ENCODE results near the gene RAD51B.
A peak's percentile ranks its signal among the peaks of the same experiment; 100 is the strongest.

RAD51B gene

GRCh38 chr14:68401317-68401716, 581.7 kb downstream of the RAD51B start:
- DNase-seq (ENCODE audit: low spot score), result no peak
- Histone ChIP-seq H3K36me3 (ENCODE audit: low read depth) (no peaks in the 10 kb centered on the region), H3K27ac (ENCODE audit: poor library complexity, severe bottlenecking) (peak overlapping the region; percentile 87), H3K4me1 (ENCODE audit: insufficient read depth, poor library complexity, severe bottlenecking) (peaks cover 59% of the 10 kb centered on the region), H3K4me3 (ENCODE audit: severe bottlenecking) (no peak overlapping the region), H3K27me3 (ENCODE audit: insufficient read depth, poor library complexity, severe bottlenecking) (no peaks in the 10 kb centered on the region), H3K9me3 (ENCODE audit: severe bottlenecking) (no peaks in the 10 kb centered on the region)
- ATAC-seq (ENCODE audit: low read depth), result peak; percentile 83
- TF ChIP-seq CTCF (IDR thresholded peaks at IDR 0.05; ENCODE audit: poor library complexity, severe bottlenecking), result no peak

DNA sequence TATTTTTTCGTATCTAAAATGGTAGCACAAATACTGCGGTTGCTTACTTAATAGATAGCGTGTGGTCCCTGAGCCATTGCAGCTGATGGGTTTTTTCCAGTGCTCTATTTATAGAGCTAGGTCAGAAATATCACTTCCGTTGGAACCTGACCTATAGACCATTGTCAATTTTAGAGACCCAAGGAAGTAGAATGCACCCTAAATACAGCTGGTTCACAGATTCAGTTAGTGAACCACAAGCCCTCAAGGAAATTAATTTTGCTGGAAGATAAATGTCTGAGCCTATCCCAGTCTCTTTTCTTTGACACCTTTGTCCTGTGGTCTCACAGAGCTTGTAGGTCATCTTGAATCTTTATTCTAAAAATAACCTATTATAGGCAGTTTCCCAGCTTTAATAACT, 582.3 kb downstream of the RAD51B start:
- Histone ChIP-seq H3K27me3 (ENCODE audit: insufficient read depth, poor library complexity, severe bottlenecking) (no peaks in the 10 kb centered on the region), H3K27ac (ENCODE audit: poor library complexity, severe bottlenecking) (peak overlapping the region; percentile 87)

GRCh38 chr14:68402525-68403101, 583.0 kb downstream of the RAD51B start:
- ATAC-seq (ENCODE audit: low read depth), result no peak
- Histone ChIP-seq H3K9me3 (ENCODE audit: severe bottlenecking) (no peaks in the 10 kb centered on the region), H3K36me3 (ENCODE audit: low read depth) (no peaks in the 10 kb centered on the region), H3K4me1 (ENCODE audit: insufficient read depth, poor library complexity, severe bottlenecking) (peaks cover 55% of the 10 kb centered on the region), H3K27me3 (ENCODE audit: insufficient read depth, poor library complexity, severe bottlenecking) (no peaks in the 10 kb centered on the region), H3K4me3 (ENCODE audit: severe bottlenecking) (no peak overlapping the region), H3K27ac (ENCODE audit: poor library complexity, severe bottlenecking) (peak overlapping the region; percentile 87)
- no peak for DNase-seq (ENCODE audit: low spot score)
- no peak for TF ChIP-seq CTCF (IDR thresholded peaks at IDR 0.05; ENCODE audit: poor library complexity, severe bottlenecking)

More for the DNA sequence above, 582.3 kb downstream of the RAD51B start:
- Histone ChIP-seq H3K9me3 (ENCODE audit: severe bottlenecking) (no peaks in the 10 kb centered on the region), H3K36me3 (ENCODE audit: low read depth) (no peaks in the 10 kb centered on the region), H3K4me3 (ENCODE audit: severe bottlenecking) (no peak overlapping the region), H3K4me1 (ENCODE audit: insufficient read depth, poor library complexity, severe bottlenecking) (peaks cover 58% of the 10 kb centered on the region)
- DNase-seq (ENCODE audit: low spot score) (no peak), ATAC-seq (ENCODE audit: low read depth) (no peak)
- TF ChIP-seq CTCF (IDR thresholded peaks at IDR 0.05; ENCODE audit: poor library complexity, severe bottlenecking), result no peak

GRCh38 chr14:68403191-68404145, 583.9 kb downstream of the RAD51B start:
- DNase-seq (ENCODE audit: low spot score) (no peak), ATAC-seq (ENCODE audit: low read depth) (no peak)
- Histone ChIP-seq H3K36me3 (ENCODE audit: low read depth) (no peaks in the 10 kb centered on the region), H3K9me3 (ENCODE audit: severe bottlenecking) (no peaks in the 10 kb centered on the region), H3K27me3 (ENCODE audit: insufficient read depth, poor library complexity, severe bottlenecking) (no peaks in the 10 kb centered on the region), H3K27ac (ENCODE audit: poor library complexity, severe bottlenecking) (peak overlapping the region; percentile 87), H3K4me3 (ENCODE audit: severe bottlenecking) (no peak overlapping the region), H3K4me1 (ENCODE audit: insufficient read depth, poor library complexity, severe bottlenecking) (peaks cover 55% of the 10 kb centered on the region)
- no peak for TF ChIP-seq CTCF (IDR thresholded peaks at IDR 0.05; ENCODE audit: poor library complexity, severe bottlenecking)

Data from RWPE2 (cell line).